HCT116 (cell line): Measurements from ENCODE around the gene DLX3. TPM values are rescaled to one million over a fixed set of nuclear protein-coding genes. Genes with fewer than 3 reads are reported as not detected.

ENCODE experiments used
- ATAC-seq: fragments of 200-7000 bp; cut with Tn5 transposase; 2 replicates; pipeline ENCODE4 v1.9.1; 2020; ENCODE audit warnings: mild to moderate bottlenecking, moderate library complexity
- BruUV-seq: library from RNA; stranded (reverse); fragments of 400-500 nt; replicated peaks from 2 replicates; lab custom pipeline; 2021; lab: Mats Ljungman, UMichigan
- CTCF ChIA-PET: fragments of 300-600 bp; sonication (Branson Sonifier 250); formaldehyde crosslinking; loops from one replicate; lab custom pipeline; 2021; ENCODE audit warnings: antibody characterized with exemption; lab: Charles Lee
- POLR2A ChIA-PET: fragments of 300-600, 350-600 bp; sonication (Branson Sonifier 250); formaldehyde crosslinking; loops from one replicate; lab custom pipeline; 2021; ENCODE audit warnings: antibody characterized with exemption; lab: Charles Lee
- RAD21 ChIA-PET, 2 experiments: fragments of 300-600 bp; sonication (Branson Sonifier 250); formaldehyde crosslinking; loops; one replicate each; lab custom pipeline; 2023; ENCODE audit warnings: low total read pairs in 2 of 2; ENCODE audit not compliant: uncharacterized antibody in 2 of 2, unreplicated experiment in 2 of 2, low non-redundant PET in 1 of 2; lab: Charles Lee
- DNase-seq: peaks from one replicate; pipeline ENCODE4 v3.0.0-alpha.2; 2010; ENCODE audit warnings: low read depth, low spot score
- H2AFZ ChIP-seq: fragments of 200-600 bp; shearing (Covaris generic), sonication (generic); 2 replicates; pipeline ENCODE4 v1.6.1; 2017; ENCODE audit warnings: low read depth, mixed run types, mixed read lengths, antibody characterized with exemption, low read length; ENCODE audit not compliant: poor library complexity, severe bottlenecking
- H3K27ac ChIP-seq: 2 replicates; pipeline ENCODE4 v1.5.1; 2012; ENCODE audit warnings: low read depth, low read length
- H3K27me3 ChIP-seq: fragments of 200-600 bp; sonication (generic); 2 replicates; pipeline ENCODE4 v1.6.1; 2016; ENCODE audit warnings: mixed run types, low read length, mixed read lengths; ENCODE audit not compliant: insufficient read depth
- H3K36me3 ChIP-seq, 2 experiments: fragments of 200-500 bp in 1 of 2; fragments of 200-600 bp in 1 of 2; sonication (Bioruptor generic) in 1 of 2; sonication (generic) in 1 of 2; 2 replicates each; pipeline versions ENCODE4 v1.5.1 to v1.6.1; 2014 to 2016; ENCODE audit warnings: low read length in 2 of 2, inconsistent platforms in 1 of 2, mixed read lengths in 1 of 2, mixed run types in 1 of 2; ENCODE audit not compliant: insufficient read depth in 2 of 2, control insufficient read depth in 1 of 2
- H3K4me1 ChIP-seq, 2 experiments: fragments of 200-600 bp in 1 of 2; sonication (generic) in 1 of 2; 2 replicates each; pipeline versions ENCODE4 v1.5.1 to v1.6.1; 2012 to 2017; ENCODE audit warnings: low read length in 2 of 2, inconsistent platforms in 1 of 2, mild to moderate bottlenecking in 1 of 2, mixed read lengths in 1 of 2, mixed run types in 1 of 2, moderate library complexity in 1 of 2; ENCODE audit not compliant: insufficient read depth in 2 of 2, control insufficient read depth in 1 of 2
- H3K4me2 ChIP-seq: fragments of 200-600 bp; sonication (generic); 2 replicates; pipeline ENCODE4 v1.6.1; 2017; ENCODE audit warnings: mixed run types, low read length, mixed read lengths
- H3K4me3 ChIP-seq, 2 experiments: fragments of 200-600 bp in 1 of 2; sonication (generic) in 1 of 2; replicated peaks in 1 of 2; 2 replicates each; pipeline ENCODE4 v1.5.1; 2011 to 2016; ENCODE audit warnings: low read length in 2 of 2, control low read depth in 1 of 2, low read depth in 1 of 2, mild to moderate bottlenecking in 1 of 2, mixed read lengths in 1 of 2, mixed run types in 1 of 2
- H3K79me2 ChIP-seq: fragments of 200-600 bp; sonication (generic); 2 replicates; pipeline ENCODE4 v1.6.1; 2017; ENCODE audit warnings: mild to moderate bottlenecking, mixed run types, low read length, moderate library complexity, mixed read lengths; ENCODE audit not compliant: insufficient read depth
- H3K9ac ChIP-seq: fragments of 200-600 bp; sonication (generic); 2 replicates; pipeline ENCODE4 v1.6.1; 2016; ENCODE audit warnings: low read length, mixed read lengths
- H3K9me2 ChIP-seq: fragments of 200-600 bp; sonication (generic), shearing (Covaris generic); 2 replicates; pipeline ENCODE4 v1.6.1; 2017; ENCODE audit warnings: mixed run types, mild to moderate bottlenecking, moderate library complexity; ENCODE audit not compliant: insufficient read depth
- H3K9me3 ChIP-seq, 2 experiments: fragments of 200-500 bp in 1 of 2; fragments of 200-600 bp in 1 of 2; sonication (Bioruptor generic) in 1 of 2; sonication (generic) in 1 of 2; 2 replicates each; pipeline ENCODE4 v1.6.1; 2014 to 2017; ENCODE audit warnings: low read length in 2 of 2, mixed read lengths in 2 of 2, inconsistent platforms in 1 of 2, low read depth in 1 of 2, mild to moderate bottlenecking in 1 of 2, mixed run types in 1 of 2, moderate library complexity in 1 of 2; ENCODE audit not compliant: control insufficient read depth in 1 of 2, insufficient read depth in 1 of 2
- H4K20me1 ChIP-seq: fragments of 200-600 bp; sonication (generic), shearing (Covaris generic); 2 replicates; pipeline ENCODE4 v1.6.1; 2017; ENCODE audit warnings: mixed run types, mild to moderate bottlenecking, moderate library complexity; ENCODE audit not compliant: insufficient read depth
- ATF3 ChIP-seq: IDR thresholded peaks from 2 replicates; pipeline ENCODE4 v1.6.1; 2012
- CEBPB ChIP-seq: IDR thresholded peaks from 2 replicates; pipeline ENCODE4 v1.6.1; 2012; ENCODE audit warnings: low read depth
- JUND ChIP-seq: IDR thresholded peaks from 2 replicates; pipeline ENCODE4 v1.6.1; 2012
- MAX ChIP-seq: IDR thresholded peaks from 2 replicates; pipeline ENCODE4 v1.6.1; 2012
- SP1 ChIP-seq: IDR thresholded peaks from 2 replicates; pipeline ENCODE4 v1.6.1; 2012; ENCODE audit warnings: low read depth
- ZBTB33 ChIP-seq: IDR thresholded peaks from 2 replicates; pipeline ENCODE4 v1.6.1; 2011; ENCODE audit warnings: mild to moderate bottlenecking, low read length, moderate library complexity; ENCODE audit not compliant: insufficient replicate concordance; ENCODE audit errors: extremely low read depth
- intact Hi-C: fragments of 100-400 bp; cut with micrococcal nuclease; formaldehyde crosslinking; loops from 2 replicates; pipeline ENCODE4 v1.10.0; 2022
- total RNA-seq: library from RNA; stranded (reverse); gene quantifications from one replicate; pipeline ENCODE4 v1.2.1, GENCODE V29; 2021; ENCODE audit not compliant: unreplicated experiment

Gene DLX3
- total RNA-seq, 1 experiment from 2014 or later, result not detected

- no peaks in the 10 kb centered on the region for H3K79me2 ChIP-seq
- CTCF ChIA-PET, result interaction anchor here (2.6 kb wide), 1 partner anchor 11 kb away, joined by 20 read pairs; no protein-coding TSS in a partner anchor
- no peak overlapping the region for H3K27ac ChIP-seq
- intact Hi-C loops, result no loop called here
- no peak for TF ChIP-seq MAX
- TF ChIP-seq CEBPB, result no peak
- TF ChIP-seq ZBTB33, result no peak
- TF ChIP-seq SP1, result no peak
- no peak for TF ChIP-seq ATF3
- no peak for TF ChIP-seq JUND
- no peaks in the 10 kb centered on the region for H3K9me2 ChIP-seq
- H2AFZ ChIP-seq, result no peak overlapping the region
- H3K9me3 ChIP-seq, result no peaks in the 10 kb centered on the region
- H3K36me3 ChIP-seq, result no peaks in the 10 kb centered on the region
- H3K4me1 ChIP-seq, result peaks cover 14 to 18% of the 10 kb centered on the region in 2 experiments
- ATAC-seq, result no peak
- H3K27me3 ChIP-seq, result peaks cover 21% of the 10 kb centered on the region; the same call in 1 of the 2 replicates
- no TSS peak for BruUV-seq
- H3K9ac ChIP-seq, result no peak overlapping the region
- no peaks in the 10 kb centered on the region for H4K20me1 ChIP-seq
- POLR2A ChIA-PET, result no interaction called here
- RAD21 ChIA-PET, result no interaction called here
- H3K4me3 ChIP-seq, result no peak overlapping the region
- no peak overlapping the region for H3K4me2 ChIP-seq
- no peak for DNase-seq
Measured at GRCh38 chr17:49962599-49963308, 32.3 kb downstream of the DLX3 start.
